Measurements from ENCODE around the gene ALMS1.

DNA sequence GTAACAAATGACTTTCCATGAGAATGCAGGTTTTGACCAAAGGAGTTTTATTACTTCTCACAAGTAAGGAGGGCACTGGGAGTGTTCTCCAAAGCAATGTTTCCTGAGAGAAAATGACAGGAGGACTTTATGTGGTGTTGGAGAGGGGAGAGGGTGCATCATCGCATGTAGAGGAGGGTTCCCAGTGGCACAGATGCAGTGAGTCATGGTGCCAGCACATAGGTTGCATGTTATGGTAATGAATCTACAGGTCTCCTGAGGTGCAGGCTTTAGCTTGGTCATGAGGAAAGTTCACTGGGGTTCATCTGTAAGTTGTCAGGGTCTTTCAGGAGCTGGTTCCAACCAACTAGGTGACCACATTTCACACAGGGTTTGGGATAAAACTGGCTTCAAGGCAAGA is 226.2 kb downstream of the ALMS1 start:
- TF ChIP-seq, protein P1, sequence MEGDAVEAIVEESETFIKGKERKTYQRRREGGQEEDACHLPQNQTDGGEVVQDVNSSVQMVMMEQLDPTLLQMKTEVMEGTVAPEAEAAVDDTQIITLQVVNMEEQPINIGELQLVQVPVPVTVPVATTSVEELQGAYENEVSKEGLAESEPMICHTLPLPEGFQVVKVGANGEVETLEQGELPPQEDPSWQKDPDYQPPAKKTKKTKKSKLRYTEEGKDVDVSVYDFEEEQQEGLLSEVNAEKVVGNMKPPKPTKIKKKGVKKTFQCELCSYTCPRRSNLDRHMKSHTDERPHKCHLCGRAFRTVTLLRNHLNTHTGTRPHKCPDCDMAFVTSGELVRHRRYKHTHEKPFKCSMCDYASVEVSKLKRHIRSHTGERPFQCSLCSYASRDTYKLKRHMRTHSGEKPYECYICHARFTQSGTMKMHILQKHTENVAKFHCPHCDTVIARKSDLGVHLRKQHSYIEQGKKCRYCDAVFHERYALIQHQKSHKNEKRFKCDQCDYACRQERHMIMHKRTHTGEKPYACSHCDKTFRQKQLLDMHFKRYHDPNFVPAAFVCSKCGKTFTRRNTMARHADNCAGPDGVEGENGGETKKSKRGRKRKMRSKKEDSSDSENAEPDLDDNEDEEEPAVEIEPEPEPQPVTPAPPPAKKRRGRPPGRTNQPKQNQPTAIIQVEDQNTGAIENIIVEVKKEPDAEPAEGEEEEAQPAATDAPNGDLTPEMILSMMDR (conservative IDR thresholded peaks at IDR 0.05 in 1 of 2, IDR thresholded peaks at IDR 0.05 in 1 of 2; ENCODE audit: extremely low read depth in 1 of 2, insufficient read depth in 1 of 2, low read depth in 1 of 2, low read length in 2 of 2): no peak
- no peak for TF ChIP-seq EZH2 (IDR thresholded peaks at IDR 0.05; ENCODE audit: borderline replicate concordance, low read length)
